Brain microvascular endothelial cell (primary cell): ENCODE data around the gene SLAMF9.

ENCODE experiments used
- DNase-seq: peaks from one replicate; pipeline ENCODE4 v3.0.0-alpha.2; 2020
- H3K27ac ChIP-seq: fragments of 250-450 bp; sonication (Bioruptor Pico); 2 replicates; pipeline ENCODE4 v1.5.1; 2020; ENCODE audit warnings: mild to moderate bottlenecking, moderate library complexity
- H3K27me3 ChIP-seq: fragments of 250-450 bp; sonication (Bioruptor Pico); replicated peaks from 2 replicates; pipeline ENCODE4 v1.5.1; 2020; ENCODE audit warnings: mild to moderate bottlenecking
- H3K36me3 ChIP-seq: fragments of 250-450 bp; sonication (Bioruptor Pico); replicated peaks from 2 replicates; pipeline ENCODE4 v1.5.1; 2020; ENCODE audit warnings: mild to moderate bottlenecking
- H3K4me3 ChIP-seq: 2 replicates; pipeline ENCODE4 v1.5.1; 2011; ENCODE audit warnings: low read depth, mild to moderate bottlenecking, control low read depth, low read length, moderate library complexity
- in situ Hi-C: cut with HindIII; loops from 2 replicates; pipeline ENCODE4 v1.10.0; 2017; ENCODE audit warnings: low sequenced_read_pairs, low pct_ligation_motif_present
- TF ChIP-seq, protein P1 (sequence below): IDR thresholded peaks from 2 replicates; pipeline ENCODE4 v1.5.1; 2011; ENCODE audit warnings: low read depth, mild to moderate bottlenecking, moderate library complexity, low read length, control low read depth, inconsistent platforms; ENCODE audit errors: missing control alignments

The SLAMF9 gene

DNA sequence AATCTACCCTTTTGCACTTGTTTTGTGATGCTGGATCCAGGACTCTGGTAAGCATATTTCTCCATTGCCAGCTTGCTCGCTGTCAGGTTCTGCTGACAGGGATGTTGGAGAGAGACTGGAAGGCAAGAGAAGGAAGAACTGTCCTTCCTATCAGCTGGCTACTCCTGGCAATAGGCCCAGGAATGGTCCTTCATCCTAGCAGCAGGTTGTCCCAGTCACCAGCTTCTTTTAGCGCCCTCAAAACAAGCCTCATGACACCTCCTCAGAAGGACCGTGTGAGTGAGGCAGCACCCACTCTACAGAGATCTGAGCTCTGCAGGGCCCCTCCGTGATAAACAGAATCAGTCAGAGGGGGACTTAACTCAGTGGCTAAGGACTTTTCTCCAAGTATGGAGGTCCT lies 33.1 kb upstream of the SLAMF9 start:
- peaks cover 4% of the 10 kb centered on the region for H3K27me3 ChIP-seq
- H3K36me3 ChIP-seq, result no peaks in the 10 kb centered on the region
- DNase-seq, result no peak
- H3K4me3 ChIP-seq, result no peak overlapping the region
- in situ Hi-C loops, result no loop called here
- TF ChIP-seq, protein P1, sequence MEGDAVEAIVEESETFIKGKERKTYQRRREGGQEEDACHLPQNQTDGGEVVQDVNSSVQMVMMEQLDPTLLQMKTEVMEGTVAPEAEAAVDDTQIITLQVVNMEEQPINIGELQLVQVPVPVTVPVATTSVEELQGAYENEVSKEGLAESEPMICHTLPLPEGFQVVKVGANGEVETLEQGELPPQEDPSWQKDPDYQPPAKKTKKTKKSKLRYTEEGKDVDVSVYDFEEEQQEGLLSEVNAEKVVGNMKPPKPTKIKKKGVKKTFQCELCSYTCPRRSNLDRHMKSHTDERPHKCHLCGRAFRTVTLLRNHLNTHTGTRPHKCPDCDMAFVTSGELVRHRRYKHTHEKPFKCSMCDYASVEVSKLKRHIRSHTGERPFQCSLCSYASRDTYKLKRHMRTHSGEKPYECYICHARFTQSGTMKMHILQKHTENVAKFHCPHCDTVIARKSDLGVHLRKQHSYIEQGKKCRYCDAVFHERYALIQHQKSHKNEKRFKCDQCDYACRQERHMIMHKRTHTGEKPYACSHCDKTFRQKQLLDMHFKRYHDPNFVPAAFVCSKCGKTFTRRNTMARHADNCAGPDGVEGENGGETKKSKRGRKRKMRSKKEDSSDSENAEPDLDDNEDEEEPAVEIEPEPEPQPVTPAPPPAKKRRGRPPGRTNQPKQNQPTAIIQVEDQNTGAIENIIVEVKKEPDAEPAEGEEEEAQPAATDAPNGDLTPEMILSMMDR, result no peak
- H3K27ac ChIP-seq, result no peak overlapping the region

DNA sequence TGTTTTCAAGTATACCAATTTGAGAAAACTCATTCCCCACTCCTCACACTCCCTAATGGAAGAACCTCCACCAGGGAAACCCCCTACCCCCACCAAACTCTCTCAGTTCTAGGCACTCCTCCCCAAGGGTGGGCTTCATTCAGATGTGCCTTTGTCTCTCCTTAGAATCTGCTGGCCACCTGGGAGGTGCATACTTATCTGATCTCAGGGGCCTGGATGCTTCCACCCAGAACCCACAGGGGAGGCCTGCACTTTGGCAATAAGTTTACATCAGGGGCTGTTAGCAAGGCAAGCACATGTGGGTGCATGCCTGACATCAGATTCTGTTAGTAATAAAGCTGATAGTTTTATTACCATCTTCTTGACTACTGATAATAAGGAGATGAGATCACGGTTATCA lies 32.5 kb upstream of the SLAMF9 start:
- H3K4me3 ChIP-seq, result no peak overlapping the region
- in situ Hi-C loops, result no loop called here
- H3K27me3 ChIP-seq, result peaks cover 4% of the 10 kb centered on the region
- no peak overlapping the region for H3K27ac ChIP-seq
- DNase-seq, result no peak
- TF ChIP-seq, protein P1, result no peak
- no peaks in the 10 kb centered on the region for H3K36me3 ChIP-seq

DNA sequence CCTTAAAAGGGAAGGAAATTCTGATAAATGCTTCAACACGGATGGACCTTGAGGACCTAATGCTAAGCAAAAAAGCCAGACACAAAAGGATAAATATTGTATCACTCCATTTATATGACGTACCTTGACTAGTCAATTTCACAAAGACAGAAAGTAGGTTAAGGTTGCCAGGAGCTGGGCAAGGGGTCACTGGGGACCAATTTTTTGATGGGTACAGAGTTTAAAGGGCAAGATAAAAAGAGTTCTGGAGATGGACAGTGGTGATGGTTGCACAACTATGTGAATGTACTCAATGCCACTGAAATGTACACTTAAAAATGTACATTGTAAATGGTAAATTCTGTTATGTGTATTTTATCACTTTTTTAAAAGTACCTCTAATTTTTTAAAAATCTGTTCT lies 32.1 kb upstream of the SLAMF9 start:
- H3K36me3 ChIP-seq, result no peaks in the 10 kb centered on the region
- DNase-seq, result no peak
- TF ChIP-seq, protein P1, result no peak
- H3K27ac ChIP-seq, result no peak overlapping the region
- in situ Hi-C loops, result no loop called here
- peaks cover 4% of the 10 kb centered on the region for H3K27me3 ChIP-seq
- no peak overlapping the region for H3K4me3 ChIP-seq

DNA sequence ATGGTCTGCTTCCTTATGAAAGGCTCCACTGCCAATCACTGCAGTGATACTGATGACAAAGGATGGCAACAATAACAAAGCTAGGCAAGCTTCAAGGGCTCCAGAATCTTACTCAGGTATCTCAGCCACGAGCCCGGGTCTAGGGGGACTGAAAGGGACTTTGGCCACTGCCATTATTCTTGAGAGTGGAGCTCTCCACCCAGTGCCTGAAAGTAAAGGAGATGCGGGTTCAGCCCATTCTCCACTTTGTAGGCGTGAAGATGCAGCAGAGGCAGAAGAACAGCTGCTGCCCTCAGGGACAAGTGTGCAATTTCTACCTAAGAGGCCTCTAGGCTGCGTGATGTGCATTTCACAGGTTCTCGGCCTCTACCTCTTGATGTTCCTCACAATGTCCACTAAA lies 31.4 kb upstream of the SLAMF9 start:
- Histone ChIP-seq H3K27me3 (peaks cover 4% of the 10 kb centered on the region), H3K36me3 (no peaks in the 10 kb centered on the region), H3K4me3 (no peak overlapping the region), H3K27ac (no peak overlapping the region)
- in situ Hi-C loops, result no loop called here
- DNase-seq, result no peak
- TF ChIP-seq, protein P1, result no peak

DNA sequence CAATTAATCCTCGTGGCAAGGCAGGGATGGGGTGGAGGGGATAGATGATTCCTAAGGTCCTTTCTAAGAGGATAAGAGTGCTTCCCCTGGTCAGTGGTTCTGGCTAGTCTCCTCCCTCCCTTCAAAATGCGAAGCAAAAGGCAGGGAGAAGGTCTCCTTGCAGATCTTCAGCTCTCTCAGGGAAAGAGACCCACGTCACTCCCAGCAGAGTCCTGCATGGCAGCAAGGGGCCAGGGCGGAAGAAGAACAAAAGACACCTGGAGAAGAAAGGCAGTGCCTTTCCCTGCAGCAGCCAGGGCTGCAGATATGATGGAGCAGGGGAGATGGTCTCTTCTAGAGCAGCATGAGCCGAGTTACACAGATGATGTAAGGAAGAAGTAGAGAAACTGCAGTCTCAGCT lies 29.6 kb upstream of the SLAMF9 start:
- in situ Hi-C loops, result no loop called here
- Histone ChIP-seq H3K36me3 (no peaks in the 10 kb centered on the region), H3K27ac (no peak overlapping the region), H3K27me3 (peaks cover 7% of the 10 kb centered on the region), H3K4me3 (no peak overlapping the region)
- no peak for DNase-seq
- TF ChIP-seq, protein P1, result no peak

DNA sequence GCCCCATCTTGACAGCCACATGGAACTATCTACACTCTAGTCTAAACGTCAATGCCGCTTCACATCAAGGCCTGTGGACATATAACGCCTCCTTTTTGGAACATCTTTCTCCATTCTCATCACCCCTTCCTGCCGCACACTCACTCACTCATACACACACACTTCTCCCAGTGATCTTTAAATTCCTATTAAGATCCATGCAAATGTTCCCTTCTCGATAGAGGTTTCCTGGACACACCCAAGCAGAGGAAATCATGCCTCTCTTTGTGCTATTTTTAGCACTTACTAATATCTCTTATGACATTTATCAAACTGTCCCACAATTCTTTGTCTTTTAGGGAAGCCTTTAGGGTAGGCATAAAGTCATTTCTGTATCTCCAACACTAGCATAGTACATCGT lies 28.2 kb upstream of the SLAMF9 start:
- Histone ChIP-seq H3K27ac (no peak overlapping the region), H3K27me3 (peaks cover 7% of the 10 kb centered on the region), H3K36me3 (no peaks in the 10 kb centered on the region), H3K4me3 (no peak overlapping the region)
- TF ChIP-seq, protein P1, result no peak
- no peak for DNase-seq
- in situ Hi-C loops, result no loop called here
